ENCODE data around the gene CDC7.

- TF ChIP-seq CTCF (conservative IDR thresholded peaks at IDR 0.05), result no peak
- no peak for TF ChIP-seq ZFX (IDR thresholded peaks at IDR 0.05)
Observed at GRCh38 chr1:91506071-91506470, 5.4 kb downstream of the CDC7 start.
